ENCODE measurements around the gene PCSK5. TPM values are rescaled to one million over a fixed set of nuclear protein-coding genes. Genes with fewer than 3 reads are reported as not detected.

PCSK5 gene
- total RNA-seq, 2 donors from 2014 or later: 2.4 to 32.2 TPM

- Histone ChIP-seq H3K36me3 (no peaks in the 10 kb centered on the region), H3K9me3 (no peaks in the 10 kb centered on the region), H3K4me1 (replicated peaks) (no peaks in the 10 kb centered on the region), H3K27me3 (replicated peaks; ENCODE audit: insufficient read depth) (no peaks in the 10 kb centered on the region), H3K4me3 (no peak overlapping the region), H3K27ac (no peak overlapping the region)
- intact Hi-C loops (cut with DNase I): loop anchor here (5.0 kb wide), 1 partner anchor 215 kb away; the partner anchor contains the start of gene PCSK5
- 29% methylated on average over 4 of the region's 4 CpGs for WGBS
- TF ChIP-seq POLR2A (IDR thresholded peaks at IDR 0.05): no peak
- TF ChIP-seq POLR2AphosphoS5 (IDR thresholded peaks at IDR 0.05): peak; percentile 45
- no peak for DNase-seq (ENCODE audit: low spot score)
Observed at GRCh38 chr9:76107482-76107881, 217.0 kb downstream of the PCSK5 start.

DNA sequence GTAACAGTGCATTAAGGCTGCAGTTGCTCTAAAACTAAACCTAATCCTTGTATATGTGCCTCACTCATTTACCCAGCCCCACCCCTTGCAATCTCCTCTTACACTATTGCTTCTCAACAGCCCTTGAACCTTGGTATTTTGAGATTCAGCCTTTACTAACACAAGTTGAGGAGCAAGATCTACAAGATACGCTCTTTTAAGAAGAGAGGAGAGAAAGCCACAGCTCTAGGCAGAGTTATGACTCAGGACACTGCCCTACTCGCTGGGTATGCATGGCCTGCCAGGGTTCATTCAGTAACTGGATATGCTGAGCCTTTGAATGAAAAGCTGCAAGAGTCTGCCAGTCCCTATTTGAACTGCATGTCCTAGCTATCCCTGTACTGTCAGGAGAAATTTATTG lies 219.5 kb downstream of the PCSK5 start:
- no peaks in the 10 kb centered on the region for H3K9me3 ChIP-seq
- TF ChIP-seq CTCF (IDR thresholded peaks at IDR 0.05) (no peak), POLR2AphosphoS5 (IDR thresholded peaks at IDR 0.05) (no peak), POLR2A (IDR thresholded peaks at IDR 0.05) (no peak)
- 36% methylated on average over 2 of the region's 2 CpGs for WGBS
- DNase-seq (ENCODE audit: low spot score): no peak
- no peaks in the 10 kb centered on the region for H3K36me3 ChIP-seq
- no peak overlapping the region for H3K27ac ChIP-seq
- no peak overlapping the region for H3K4me3 ChIP-seq
- no peaks in the 10 kb centered on the region for H3K4me1 ChIP-seq (replicated peaks)
- intact Hi-C loops (cut with DNase I): loop anchor here (5.0 kb wide), 1 partner anchor 218 kb away; the partner anchor contains the start of gene PCSK5
- no peaks in the 10 kb centered on the region for H3K27me3 ChIP-seq (replicated peaks; ENCODE audit: insufficient read depth)

DNA sequence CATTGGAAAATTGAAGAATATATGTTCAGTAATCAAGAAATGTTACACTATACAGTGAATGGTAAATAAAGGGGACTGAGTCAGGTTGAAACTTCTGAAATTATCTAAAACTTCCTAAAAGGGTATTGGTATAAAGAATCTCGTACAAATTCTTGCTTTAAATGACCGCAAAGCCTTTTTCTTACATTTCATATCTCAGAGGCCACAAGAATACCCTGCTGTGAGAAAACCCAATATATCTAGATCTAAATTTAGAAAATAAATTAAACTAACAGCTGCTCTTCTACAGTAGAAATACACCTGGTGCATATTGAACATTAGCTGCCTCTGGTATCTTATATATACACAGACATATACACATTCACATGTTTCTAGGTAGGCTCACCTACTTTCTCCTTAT lies 221.7 kb downstream of the PCSK5 start:
- TF ChIP-seq POLR2A (IDR thresholded peaks at IDR 0.05): no peak
- no peak for TF ChIP-seq CTCF (IDR thresholded peaks at IDR 0.05)
- no peak for TF ChIP-seq POLR2AphosphoS5 (IDR thresholded peaks at IDR 0.05)
- Histone ChIP-seq H3K36me3 (no peaks in the 10 kb centered on the region), H3K4me3 (no peak overlapping the region), H3K27me3 (replicated peaks; ENCODE audit: insufficient read depth) (no peaks in the 10 kb centered on the region), H3K27ac (no peak overlapping the region), H3K9me3 (no peaks in the 10 kb centered on the region), H3K4me1 (replicated peaks) (no peaks in the 10 kb centered on the region)
- no peak for DNase-seq (ENCODE audit: low spot score)
- intact Hi-C loops (cut with DNase I): no loop called here
- WGBS: 79% methylated on average over 2 of the region's 2 CpGs

GRCh38 chr9:76114144-76114543 lies 223.7 kb downstream of the PCSK5 start:
- H3K4me1 ChIP-seq (replicated peaks): no peaks in the 10 kb centered on the region
- WGBS: 84% methylated on average over 3 of the region's 3 CpGs
- intact Hi-C loops (cut with DNase I): no loop called here
- TF ChIP-seq POLR2AphosphoS5 (IDR thresholded peaks at IDR 0.05) (no peak), CTCF (IDR thresholded peaks at IDR 0.05) (no peak), POLR2A (IDR thresholded peaks at IDR 0.05) (no peak)
- no peak overlapping the region for H3K4me3 ChIP-seq
- no peaks in the 10 kb centered on the region for H3K27me3 ChIP-seq (replicated peaks; ENCODE audit: insufficient read depth)
- no peaks in the 10 kb centered on the region for H3K36me3 ChIP-seq
- no peaks in the 10 kb centered on the region for H3K9me3 ChIP-seq
- no peak overlapping the region for H3K27ac ChIP-seq
- no peak for DNase-seq (ENCODE audit: low spot score)

DNA sequence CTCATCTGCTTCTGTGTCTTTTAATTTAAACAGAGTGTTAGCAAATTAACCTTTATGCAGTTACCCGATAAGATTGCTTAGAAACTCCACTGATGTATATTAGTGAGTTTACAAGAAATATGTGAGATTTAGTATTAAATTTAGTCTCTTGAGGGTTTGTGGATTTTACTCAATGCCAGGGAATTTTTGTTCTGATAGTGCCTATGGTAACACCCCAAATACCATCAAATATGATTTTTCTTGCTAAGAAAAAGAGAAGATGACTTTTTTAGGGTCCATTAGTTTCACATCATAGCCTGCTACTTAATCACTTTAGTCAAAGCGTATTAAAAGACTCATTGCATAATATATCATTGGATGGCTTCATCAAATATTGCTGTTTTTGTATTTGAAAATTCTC lies 224.9 kb downstream of the PCSK5 start:
- DNase-seq (ENCODE audit: low spot score): no peak
- intact Hi-C loops (cut with DNase I): no loop called here
- Histone ChIP-seq H3K27me3 (replicated peaks; ENCODE audit: insufficient read depth) (no peaks in the 10 kb centered on the region), H3K4me1 (replicated peaks) (no peaks in the 10 kb centered on the region), H3K4me3 (no peak overlapping the region), H3K9me3 (no peaks in the 10 kb centered on the region), H3K36me3 (no peaks in the 10 kb centered on the region), H3K27ac (no peak overlapping the region)
- TF ChIP-seq POLR2AphosphoS5 (IDR thresholded peaks at IDR 0.05) (no peak), POLR2A (IDR thresholded peaks at IDR 0.05) (no peak), CTCF (IDR thresholded peaks at IDR 0.05) (no peak)
- WGBS: 95% methylated on average over 2 of the region's 2 CpGs

Data from prostate gland (tissue), 2 donors.